ENCODE data around the gene KRT15.

DNA sequence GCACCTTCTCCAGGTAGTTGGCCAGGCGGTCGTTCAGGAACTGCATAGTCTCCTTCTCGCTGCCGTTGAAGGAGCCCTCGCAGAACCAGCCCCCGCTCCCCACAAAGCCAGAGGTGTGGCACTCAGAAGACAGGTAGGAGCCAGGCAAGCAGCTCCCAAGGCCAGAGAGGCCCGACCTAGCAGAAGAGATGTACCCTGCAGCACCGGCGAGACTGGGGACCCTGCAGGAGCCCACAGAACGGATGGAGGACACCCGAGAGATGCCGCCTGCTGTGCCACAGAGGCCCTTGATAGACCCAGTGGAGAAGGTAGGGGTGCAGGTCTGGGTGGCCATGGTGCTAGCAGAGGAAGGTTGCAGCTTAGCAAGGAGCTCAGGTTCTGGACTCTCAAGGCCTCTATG, 29.2 kb downstream of the KRT15 start, which contains the start of gene KRT36:
- TF ChIP-seq, protein P1, sequence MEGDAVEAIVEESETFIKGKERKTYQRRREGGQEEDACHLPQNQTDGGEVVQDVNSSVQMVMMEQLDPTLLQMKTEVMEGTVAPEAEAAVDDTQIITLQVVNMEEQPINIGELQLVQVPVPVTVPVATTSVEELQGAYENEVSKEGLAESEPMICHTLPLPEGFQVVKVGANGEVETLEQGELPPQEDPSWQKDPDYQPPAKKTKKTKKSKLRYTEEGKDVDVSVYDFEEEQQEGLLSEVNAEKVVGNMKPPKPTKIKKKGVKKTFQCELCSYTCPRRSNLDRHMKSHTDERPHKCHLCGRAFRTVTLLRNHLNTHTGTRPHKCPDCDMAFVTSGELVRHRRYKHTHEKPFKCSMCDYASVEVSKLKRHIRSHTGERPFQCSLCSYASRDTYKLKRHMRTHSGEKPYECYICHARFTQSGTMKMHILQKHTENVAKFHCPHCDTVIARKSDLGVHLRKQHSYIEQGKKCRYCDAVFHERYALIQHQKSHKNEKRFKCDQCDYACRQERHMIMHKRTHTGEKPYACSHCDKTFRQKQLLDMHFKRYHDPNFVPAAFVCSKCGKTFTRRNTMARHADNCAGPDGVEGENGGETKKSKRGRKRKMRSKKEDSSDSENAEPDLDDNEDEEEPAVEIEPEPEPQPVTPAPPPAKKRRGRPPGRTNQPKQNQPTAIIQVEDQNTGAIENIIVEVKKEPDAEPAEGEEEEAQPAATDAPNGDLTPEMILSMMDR (conservative IDR thresholded peaks at IDR 0.05; ENCODE audit: low read length): no peak
- TF ChIP-seq EZH2phosphoT487 (IDR thresholded peaks at IDR 0.05; ENCODE audit: borderline replicate concordance): no peak

Data from Loucy (cell line).